NOMO-1 treated with dmso at 0.1 percent for 144 hours (cell line): ENCODE measurements around the gene NPAS4.
"Not testable (repeated sequence)": the region's sequence is repeated elsewhere in the genome, so short reads cannot be mapped to it uniquely, and the experiment has no call there.

Experiments used
- DNase-seq: peaks from one replicate; lab custom pipeline; 2025; ENCODE audit not compliant: unreplicated experiment; lab: John Stamatoyannopoulos, UW

Gene NPAS4

GRCh38 chr11:66420671-66421476, at the start of gene NPAS4:
Gene NPAS4 (plus strand): TSS chr11:66421035. CDS start chr11:66421180, 145 bp downstream.
- DNase-seq = no peak

GRCh38 chr11:66371627-66372415, 49.0 kb upstream of the NPAS4 start, which contains the start of gene SLC29A2:
Gene SLC29A2 (minus strand): TSS chr11:66371760. CDS start chr11:66371591, 169 bp downstream.
- peak; percentile 79 for DNase-seq

DNA sequence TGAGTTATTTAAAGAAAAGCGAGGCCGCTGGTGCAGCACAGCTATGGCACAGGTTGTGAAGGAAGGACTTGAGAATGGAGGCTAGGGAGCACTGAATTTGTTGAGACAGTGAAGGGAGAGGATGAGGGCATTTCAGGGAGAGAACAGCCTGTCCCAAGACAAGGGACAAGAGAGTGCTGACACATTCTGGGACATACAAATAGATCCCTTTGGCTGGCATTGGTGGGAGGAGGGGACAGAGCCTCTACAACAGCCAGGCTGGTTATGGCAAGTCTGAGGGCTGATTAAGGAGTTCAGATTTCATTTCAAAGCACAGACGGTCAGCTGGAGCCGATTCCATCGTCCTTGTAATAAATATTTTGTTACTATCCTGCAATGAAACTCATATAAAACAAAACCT, 47.6 kb upstream of the NPAS4 start:
- DNase-seq = no peak

DNA sequence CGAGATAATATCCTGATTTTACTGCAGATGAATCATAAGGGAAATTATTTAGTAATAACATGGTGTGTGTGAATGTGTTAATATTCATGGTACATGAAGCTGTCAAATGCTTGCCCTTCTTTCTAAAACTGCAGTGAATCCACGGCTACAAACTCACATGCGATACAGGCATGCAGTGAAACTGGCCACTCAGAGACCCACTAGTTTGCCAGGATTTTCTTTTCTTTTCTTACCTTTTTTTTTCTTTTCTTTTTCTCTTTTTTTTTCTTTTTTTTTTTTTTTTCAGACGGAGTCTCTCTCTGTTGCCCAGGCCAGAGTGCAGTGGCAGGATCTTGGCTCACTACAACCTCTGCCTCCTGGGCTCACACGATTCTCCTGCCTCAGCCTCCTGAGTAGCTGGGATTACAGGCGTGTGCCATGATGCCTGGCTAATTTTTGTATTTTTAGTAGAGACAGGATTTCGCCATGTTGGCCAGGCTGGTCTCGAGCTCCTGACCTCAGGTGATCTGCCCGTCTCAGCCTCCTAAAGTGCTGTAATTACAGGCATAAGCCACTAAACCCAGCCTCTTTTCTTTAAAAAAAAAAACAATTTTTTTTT, 47.0 kb upstream of the NPAS4 start:
- DNase-seq = not testable (repeated sequence)

DNA sequence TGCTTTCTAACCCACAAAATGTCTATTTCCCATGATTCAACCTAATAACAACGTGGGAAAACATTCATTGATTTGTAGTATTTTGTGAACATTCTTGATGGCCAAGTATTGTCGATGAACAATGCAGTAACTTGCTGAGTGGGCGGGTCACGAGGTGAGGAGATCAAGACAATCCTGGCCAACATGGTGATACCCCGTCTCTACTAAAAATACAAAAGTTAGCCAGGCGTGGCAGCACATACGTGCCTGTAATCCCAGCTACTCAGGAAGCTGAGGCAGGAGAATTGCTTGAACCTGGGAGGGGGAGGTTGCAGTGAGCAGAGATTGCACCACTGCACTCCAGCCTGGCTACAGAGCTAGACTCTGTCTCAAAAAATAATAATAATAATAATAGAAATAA, 40.6 kb upstream of the NPAS4 start:
- not testable (repeated sequence) for DNase-seq

GRCh38 chr11:66384316-66384715, 36.5 kb upstream of the NPAS4 start:
- DNase-seq = not testable (repeated sequence)

DNA sequence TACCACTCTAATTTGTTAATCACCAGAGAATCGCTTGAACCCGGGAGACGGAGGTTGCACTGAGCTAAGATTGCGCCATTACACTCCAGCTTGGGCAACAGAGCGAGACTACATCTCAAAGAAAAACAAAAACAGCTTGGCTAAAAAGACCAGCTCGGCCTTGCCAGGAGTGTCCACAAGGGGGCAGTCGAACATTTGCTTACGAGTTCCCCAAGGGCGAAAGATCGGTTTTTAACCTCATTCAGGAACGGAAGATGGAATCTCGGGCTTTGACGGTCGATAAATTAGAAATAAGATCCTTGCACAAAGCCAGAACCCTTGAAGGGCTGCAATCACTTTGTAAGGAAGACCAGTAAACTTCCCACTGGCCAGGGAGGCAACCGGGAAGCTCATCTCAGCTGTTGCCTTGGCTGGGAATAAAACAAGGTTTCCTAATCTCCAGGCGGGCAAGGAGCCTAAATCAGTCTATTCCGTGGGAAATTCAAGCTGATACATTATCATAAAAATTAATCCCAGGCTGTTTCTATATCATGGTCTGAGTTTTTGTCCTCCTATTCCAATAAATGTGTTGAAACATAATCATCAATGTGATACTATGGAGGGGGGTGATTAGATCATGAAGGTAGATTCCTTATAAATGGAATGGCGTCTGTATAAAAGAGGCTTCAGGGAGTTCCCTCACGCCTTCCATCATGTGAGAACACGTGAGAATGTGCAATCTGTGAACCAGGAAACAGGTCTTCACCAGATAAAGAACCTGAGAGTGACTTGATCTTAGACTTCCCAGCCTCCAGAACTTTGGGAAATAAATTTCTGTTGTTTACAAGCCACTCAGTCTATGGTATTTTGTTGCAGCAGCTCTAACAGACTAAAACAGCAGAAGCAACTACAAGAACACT, 34.4 kb upstream of the NPAS4 start:
- DNase-seq = peak; percentile 53

- peak; percentile 62 for DNase-seq
Observed at GRCh38 chr11:66388780-66389386, 32.0 kb upstream of the NPAS4 start.

GRCh38 chr11:66391322-66391721, 29.5 kb upstream of the NPAS4 start:
- DNase-seq = no peak

DNA sequence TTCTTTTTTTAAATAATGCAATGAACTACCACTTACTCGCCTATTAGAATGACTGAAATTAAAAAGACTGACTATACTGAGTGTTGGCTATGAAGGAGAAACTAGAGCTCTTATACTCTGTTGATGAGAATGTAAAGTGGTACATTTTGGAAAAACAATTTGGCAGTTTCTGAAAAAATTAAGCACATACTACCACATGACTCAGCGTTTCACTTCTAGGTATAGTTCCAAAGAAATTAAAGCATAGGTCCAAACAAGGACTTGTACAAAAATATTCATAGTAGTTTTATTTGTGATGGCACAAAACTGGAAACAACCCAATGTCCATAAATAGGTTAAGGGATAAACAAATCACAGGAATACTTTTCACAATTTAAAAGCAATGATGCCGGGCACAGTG, 26.9 kb upstream of the NPAS4 start:
- no peak for DNase-seq

DNA sequence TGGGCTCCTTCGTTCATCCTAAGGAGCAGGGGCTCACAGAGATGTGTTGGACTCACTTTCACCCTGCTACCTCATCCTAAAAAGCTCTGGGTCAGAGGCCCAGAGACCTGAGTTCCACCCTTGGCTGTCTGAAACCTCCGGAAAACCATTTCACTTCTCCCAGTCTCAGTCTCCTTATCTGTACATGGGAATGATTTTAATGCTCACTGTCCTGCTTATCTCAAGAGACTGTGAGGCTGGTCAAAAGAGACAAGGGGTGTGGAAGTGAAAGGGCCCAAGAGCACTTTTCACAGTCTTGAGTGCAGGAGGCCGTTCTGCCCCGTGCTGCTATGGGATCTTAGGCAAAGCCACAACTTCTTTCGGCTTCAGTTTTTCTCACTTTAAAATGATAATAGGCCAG, 13.2 kb upstream of the NPAS4 start:
- DNase-seq = no peak

DNA sequence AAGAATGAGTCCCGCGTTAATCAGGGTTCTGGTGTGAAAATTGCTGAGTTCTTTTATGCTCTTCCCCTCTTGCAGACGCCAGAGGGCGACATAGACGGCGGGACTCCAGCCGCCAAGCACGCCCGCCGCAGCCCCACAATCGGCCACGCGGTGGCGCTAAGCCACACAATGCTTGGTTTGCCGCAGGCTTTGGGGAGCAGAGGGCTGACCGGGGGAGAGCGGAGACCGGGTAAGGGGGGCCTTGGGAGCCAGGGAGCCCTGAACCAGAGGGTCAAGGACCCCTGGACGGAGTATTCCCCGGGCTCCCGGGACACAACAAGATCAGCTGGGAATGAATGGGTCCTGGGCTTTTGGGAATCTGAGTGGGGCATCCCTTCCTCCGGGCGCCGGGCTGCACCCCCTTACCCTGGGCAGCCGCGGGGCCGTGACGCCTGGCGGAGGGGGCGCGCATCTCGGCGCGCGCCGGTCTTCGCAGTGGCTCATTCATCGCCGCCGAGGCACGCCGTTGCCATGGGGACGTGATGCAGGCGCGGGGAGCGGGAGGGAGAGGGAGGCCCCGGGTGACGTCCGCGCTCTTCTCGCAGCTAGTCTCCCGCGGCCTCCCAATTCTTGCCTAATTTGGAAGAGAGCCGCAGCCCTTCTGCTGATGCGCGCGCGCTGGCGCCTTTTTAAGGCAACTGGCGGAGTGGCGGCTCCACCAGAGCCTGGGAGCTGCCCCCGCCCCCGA, 12.2 kb upstream of the NPAS4 start:
- DNase-seq = peak; percentile 71

- no peak for DNase-seq
Observed at GRCh38 chr11:66409226-66409625, 11.6 kb upstream of the NPAS4 start.

DNA sequence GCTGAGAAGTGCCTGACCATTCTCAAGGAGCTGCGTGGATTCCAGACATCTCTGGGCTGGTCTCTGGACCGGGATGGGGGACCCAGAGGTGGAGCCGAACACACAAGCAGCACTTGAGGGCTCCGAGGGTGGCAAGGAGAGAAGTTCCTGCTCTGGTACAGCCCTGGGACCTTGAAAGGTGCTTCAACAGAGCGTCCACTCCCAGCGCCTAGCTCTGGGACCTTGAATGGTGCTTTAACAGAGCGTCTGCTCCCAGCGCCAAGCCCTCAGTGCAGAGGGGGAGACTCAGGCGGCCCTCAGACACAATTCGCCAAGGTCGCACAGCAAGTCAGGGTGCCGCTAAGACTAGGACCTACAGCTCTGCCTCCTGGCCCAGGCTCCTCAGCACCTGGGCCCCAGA, 10.6 kb upstream of the NPAS4 start:
- DNase-seq = no peak

DNA sequence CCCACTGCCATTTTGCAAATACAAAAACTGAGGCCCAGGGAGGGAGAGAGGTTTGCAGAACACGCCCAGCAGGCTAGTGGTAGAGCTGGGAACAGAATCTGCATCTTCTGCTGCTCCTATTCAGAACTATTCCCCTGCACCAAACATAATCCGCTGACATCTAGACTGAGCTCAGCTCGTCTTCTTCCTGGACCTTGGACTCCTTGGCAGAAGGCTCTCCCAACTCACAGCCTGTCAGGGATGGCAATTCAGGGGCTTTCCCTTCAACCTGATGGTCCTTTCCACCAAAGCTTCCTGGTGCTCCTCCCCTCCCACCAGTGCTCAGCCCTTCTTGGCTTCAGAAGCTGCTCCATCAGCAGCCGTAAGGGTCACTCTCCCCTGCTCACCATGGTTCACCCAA, 9.5 kb upstream of the NPAS4 start:
- DNase-seq = no peak

DNA sequence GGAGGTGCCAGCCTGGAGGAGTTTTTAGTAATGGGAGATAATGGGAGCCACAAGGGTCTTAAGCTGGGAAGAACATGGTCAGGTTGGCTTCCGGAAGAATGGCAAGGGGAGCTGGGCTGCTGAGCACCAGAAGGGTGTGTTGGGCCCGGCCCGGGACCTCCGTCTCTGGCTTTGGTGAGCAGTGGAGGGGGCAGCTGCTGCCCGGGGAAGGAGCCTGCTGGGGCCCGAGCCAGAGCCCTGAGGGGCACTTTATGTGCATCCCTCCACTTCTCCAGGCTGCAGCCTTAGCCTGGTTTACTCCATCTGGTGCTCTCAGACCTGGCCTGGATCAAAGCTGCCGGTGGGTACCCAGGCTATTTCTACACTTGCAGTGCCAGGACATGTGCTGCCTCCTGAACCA, 8.7 kb upstream of the NPAS4 start:
- DNase-seq = no peak

GRCh38 chr11:66413167-66413566, 7.7 kb upstream of the NPAS4 start:
- DNase-seq = no peak

DNA sequence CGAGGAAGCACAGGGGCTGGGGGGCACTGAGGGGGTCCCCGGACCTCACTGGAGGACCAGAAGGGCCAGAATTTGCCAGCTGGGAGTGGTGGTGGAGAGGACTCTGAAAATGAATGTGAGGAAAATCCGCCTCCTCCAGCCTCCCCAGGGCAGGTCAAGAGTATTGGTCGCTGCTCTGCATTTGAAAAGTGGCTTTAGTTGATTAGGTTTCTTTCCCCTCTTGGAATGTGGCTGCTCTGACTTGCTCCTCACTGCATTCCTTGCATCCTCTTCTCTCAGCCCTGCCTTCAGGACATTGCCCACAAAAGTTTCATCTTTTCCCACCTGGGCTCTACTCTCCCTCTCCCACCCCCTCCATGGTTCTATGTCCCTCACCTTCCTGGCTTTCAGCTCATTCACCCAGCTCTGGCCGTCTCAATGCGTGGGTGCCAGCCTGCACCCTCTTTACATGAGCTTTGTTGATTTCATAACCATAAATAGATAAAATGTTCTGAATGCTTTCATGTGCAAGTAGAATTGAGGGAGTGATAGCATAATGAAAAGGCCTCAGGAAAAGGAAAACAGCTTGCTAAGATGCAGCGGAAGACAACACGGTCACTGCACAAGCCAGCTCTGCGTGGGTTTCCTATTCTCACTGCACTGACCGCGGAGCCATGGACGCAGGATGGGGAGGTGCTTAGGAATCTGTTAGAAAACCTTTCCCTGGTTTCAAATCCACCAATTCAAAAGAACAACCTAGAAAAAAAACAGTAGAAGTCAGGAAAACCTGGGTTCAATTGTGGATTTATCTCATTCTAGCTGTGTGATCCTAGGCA, 6.5 kb upstream of the NPAS4 start:
- DNase-seq = no peak

DNA sequence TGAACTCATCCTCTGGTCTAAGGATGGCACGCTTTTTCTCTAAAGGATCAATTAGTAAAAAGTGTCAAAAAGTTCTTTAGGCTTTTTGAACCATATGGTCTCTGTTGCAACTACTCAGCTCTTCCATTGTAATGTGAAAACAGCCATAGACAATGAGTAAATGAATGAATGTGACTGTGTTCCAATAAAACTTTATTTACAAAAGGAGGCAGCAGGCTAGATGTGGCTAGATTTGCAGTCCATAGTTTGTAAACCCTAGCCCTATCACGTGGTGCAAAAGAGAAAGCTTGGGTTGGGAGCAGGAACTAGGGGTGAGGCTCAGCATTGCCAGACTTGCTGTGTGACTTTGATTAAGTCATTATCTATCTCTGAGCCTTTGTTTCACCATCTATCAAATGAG, 5.4 kb upstream of the NPAS4 start:
- no peak for DNase-seq
